Measurements from ENCODE around the gene NELFCD.
"Not testable (repeated sequence)": the region's sequence is repeated elsewhere in the genome, so short reads cannot be mapped to it uniquely, and the experiment has no call there.

NELFCD gene, protein sequence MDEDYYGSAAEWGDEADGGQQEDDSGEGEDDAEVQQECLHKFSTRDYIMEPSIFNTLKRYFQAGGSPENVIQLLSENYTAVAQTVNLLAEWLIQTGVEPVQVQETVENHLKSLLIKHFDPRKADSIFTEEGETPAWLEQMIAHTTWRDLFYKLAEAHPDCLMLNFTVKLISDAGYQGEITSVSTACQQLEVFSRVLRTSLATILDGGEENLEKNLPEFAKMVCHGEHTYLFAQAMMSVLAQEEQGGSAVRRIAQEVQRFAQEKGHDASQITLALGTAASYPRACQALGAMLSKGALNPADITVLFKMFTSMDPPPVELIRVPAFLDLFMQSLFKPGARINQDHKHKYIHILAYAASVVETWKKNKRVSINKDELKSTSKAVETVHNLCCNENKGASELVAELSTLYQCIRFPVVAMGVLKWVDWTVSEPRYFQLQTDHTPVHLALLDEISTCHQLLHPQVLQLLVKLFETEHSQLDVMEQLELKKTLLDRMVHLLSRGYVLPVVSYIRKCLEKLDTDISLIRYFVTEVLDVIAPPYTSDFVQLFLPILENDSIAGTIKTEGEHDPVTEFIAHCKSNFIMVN

DNA sequence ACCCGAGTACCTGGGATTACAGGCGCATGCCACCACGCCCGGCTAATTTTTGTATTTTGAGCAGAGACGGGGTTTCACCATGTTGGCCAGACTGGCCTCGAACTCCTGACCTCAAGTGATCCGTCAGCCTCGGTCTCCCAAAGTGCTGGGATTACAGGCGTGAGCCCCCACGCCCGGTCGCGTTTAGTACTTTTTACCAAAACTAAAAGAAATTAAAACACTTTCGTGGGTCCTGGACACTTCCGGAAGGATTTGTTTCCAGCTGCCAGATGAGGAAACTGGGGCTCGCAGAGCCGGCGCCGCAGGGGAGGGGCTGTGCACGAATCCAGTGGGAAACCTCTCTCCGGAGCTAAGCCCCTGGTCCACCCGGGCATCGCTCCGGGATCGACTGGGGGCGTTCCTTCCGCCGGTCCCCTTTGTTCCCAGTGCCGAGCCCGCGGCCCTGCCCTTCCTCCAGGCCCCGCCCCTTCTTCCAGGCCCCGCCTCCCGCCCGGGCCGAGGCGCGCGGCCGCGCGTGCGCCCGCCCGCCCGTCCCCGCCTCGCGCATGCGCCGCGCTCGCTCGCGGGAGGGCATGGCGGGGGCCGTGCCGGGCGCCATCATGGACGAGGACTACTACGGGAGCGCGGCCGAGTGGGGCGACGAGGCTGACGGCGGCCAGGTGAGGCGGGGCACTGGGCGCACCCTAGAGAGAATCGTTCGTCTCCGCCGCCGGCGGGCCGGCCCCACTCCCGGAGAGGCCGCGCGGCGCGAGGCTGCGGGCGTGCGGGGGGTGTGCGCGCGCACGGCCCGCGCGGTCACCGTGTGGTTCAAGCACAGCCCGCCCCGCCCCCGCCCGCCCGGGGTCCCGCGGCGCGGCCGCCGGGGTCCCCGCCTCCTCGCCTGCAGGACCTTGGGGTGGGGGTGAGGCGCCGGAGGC, at the start of gene NELFCD:
Gene NELFCD (plus strand): TSS at position 546 of the 917 bp plus-strand sequence. CDS start 54 bp downstream, at position 600.
- peak; percentile 87 to 89 for DNase-seq

DNA sequence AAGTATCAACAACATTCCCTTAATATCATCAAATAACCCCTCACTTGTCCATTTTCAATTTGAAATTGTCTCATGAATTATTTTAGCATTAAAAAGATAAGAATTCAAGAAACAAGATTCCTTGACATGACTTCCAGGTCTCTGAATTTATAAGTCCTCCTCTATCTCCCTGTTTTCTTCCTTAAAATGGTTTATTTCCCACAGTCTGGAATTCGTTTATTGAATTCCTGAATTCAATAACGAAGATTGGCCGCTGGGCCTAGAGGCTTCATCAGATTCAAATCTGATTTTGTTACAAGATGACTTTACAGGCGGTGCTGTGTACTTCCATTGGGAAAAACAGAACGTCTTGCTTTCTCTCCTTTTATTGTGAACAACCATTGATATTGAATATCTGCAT, 48.9 kb upstream of the NELFCD start:
- DNase-seq, result no peak

DNA sequence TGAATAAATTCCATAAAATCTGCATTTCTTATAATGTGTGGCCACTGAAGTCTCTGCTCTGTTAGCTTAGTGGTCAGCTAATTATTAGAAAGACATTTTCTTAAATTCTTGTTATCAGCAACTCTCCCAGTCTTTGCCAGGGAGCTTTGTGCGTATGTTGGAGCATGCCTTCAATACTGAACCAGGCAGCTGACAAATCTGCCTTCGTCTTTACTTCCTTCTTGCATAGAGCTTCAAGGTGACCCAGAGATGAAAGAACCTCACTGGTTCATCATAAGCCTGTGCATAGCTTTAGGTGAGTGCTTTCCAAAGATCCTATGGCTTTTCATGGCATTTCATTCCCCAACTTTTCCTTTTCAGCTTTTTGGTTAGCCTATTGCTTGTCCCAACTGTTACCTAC, 43.0 kb upstream of the NELFCD start:
- DNase-seq, result no peak

DNA sequence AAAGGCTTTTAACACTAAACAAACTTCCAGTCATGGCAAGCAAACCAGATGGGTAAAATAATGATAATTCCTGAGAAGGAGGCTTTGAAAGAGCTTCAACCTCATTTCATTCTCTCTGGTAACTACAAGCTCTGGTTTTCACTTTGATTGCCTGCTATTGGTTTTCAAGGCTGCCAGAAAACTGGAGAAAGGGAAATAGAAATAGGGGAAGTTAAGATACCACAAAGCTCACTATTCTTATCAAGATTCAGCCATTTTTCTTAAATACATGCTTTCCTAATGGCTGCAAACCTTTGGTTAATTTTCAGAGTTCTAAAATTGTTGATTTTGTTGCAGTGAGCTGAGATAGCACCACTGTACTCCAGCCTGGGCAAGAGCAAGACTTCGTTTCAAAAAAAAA, 42.5 kb upstream of the NELFCD start:
- no peak for DNase-seq

DNA sequence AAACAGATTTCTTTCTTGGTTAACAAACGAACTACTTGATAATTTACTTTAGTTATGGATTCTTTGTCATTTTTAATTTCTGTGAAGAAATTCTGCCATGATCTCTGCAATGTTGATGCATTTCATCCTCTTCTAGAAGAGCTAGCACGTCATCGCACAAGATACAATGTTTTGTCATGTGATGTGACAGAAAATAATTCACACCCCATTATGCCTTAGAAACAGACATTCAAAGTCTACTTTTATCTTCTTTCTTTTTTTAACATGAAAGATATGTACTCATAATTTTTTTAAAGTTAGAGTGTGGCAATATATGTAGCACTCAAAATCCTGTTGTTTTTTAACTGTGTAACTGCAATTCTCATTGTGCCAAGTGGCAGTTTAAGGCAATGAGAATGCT, 39.6 kb upstream of the NELFCD start:
- DNase-seq, result no peak

DNA sequence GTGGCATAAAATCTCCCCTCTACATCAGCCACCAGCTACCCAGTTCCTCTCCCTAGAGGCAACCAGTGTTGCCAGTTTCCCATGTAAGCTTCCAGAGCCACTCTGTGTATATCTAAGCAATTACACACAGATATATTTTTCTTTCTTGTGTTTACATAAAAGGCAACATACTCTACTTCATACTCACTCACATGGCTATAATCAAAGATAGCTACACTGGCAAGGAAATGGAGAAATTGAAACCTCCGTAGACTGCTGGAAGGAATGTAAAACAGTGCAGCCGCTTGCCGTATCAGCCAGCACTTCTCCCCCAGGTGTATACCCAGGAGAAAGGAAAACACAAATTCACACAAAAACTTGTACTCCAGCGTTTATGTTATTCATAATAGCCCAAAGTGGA, 38.5 kb upstream of the NELFCD start:
- DNase-seq, result no peak

DNA sequence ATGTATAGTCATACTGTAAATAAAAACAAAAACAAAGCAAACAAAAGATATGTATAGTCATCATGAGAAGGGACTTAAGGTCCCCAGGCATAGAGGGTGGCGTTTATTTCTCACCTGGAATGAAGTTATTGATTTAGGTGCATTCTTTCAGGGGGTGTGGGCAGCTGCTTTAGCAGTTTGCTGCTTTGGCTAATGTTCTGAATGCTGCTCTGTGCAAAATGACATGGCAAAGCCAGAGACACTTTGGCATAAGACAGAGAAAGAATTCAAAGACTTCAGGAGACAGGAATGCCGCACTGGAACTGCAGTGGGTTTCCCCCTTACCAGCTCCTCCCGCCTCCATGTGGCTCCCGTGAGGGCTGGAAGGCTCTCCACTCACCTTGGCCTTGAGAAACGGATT, 36.4 kb upstream of the NELFCD start:
- no peak for DNase-seq

DNA sequence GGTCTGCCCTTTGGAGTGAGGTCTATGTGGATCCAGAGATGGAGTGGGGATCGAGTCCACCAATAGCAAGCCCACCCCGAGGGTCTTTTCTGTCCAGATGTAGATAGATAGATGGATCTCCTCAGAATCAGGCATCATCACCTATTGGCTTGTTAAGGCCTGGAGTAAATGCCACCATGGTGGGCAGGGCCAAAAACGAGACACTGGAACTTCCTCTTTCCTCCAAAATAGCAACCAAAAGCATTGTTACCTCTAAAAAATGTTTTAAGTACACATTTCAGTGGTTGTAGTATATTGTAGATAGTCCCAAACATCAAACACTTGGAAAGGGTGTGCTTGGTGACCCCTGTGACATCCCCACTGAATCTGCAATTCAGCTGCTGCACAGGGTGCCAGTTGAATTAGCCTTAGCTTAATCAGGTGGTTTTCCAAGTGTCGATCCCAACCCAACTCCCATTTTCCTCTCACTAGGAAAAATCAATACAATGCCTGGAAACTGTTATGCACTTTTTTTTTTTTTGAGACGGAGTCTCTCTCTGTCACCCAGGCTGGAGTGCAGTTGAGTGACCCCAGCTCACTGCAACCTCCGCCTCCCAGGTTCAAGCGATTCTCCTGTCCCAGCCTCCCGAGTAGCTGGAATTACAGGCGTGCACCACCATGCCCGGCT, 35.0 kb upstream of the NELFCD start:
- no peak for DNase-seq

DNA sequence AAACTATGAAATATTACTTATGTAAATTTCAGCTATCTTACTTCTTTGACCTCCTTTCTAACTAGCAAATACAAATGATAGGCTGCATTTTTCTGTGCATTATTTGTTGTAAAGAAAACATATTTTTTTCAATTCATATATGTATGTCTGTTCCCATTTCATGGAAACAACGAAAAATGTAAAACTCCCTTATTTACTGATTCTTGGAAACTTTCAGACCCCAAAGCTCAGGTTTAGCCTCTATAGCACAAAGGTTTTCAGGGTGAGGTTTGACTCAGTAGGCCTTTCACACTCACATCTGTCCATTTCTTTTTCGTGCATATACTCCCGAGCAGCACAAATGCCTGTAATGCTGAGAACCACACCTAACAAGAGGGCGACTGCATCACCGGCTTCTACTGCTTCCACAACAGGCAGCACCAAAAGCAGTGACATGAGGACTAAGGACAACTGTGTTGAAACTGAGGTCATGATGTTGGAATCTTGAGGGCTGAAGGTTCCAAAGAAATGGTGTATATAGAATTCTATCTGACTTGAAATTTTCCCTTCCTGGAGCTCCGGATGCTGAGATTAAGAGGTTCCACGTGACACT, 33.2 kb upstream of the NELFCD start:
- DNase-seq, result not testable (repeated sequence)

DNA sequence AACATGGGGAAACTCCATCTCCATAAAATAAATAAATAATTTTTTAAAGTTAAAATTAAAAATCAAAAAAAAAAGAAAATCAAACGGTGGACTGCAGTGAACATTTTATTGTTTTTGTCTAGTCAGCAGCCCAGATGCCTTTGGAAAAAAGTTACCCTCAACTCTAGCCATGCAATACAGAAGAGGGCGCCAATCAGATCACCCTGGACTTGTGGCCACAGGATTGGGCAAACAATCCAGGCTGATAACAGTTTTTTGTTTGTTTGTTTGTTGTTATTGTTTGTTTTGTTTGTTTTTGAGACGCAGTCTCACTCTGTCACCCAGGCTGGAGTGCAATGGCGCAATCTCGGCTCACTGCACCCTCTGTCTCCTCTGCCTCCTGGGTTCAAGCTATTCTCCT, 30.5 kb upstream of the NELFCD start:
- DNase-seq, result no peak

DNA sequence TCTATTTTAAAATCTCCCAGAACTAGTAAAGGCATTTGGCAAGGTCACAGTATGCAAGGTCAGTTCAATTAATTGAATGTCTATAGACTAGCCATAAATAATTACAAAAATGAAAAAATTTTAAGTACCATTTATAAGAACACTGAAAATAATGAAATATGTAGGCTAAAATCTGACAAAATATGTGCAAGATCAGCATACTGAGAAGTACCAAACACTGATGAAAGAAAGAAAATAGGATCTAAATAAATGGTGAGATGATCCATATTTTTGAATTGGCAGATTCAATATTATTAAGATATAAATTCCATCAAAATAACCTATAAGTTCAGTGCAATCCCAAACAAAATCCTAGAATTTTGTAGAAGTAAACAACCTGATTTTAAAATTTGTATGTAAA, 28.0 kb upstream of the NELFCD start:
- DNase-seq, result no peak

DNA sequence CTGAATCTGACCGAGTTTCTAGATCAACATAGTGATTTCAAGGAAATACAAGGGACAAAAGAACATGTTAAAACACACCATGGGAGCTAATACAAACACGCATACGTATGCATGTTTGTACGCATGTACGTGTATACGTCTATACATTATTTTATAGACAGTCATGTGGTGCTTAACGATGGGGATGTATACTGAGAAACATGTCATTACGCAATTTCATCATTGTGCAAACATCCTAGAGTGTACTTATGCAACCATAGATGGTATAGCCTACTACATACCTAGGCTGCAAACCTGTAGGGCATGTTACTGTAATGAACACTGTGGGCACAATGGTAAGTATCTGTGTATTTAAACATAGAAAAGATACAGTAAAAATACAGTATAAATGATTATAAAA, 25.0 kb upstream of the NELFCD start:
- no peak for DNase-seq

DNA sequence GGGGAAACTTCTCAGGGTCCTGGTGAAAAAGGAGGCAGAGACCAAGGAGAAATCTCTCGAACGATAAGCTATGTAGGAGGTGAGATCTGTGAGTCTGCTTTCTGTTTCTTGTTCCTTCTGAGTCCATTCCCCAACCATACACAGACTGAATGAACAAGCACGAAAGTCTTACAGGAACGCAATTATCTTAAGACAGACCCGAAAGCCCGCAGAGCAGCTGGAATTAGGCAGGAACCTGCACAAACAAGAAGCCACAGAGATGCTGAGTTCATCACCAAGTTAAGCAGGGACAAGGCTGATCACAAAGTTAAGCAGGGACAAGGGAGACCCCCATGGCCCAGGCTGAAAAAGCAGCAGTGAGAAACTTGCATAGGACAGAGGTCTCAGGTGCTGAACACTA, 21.4 kb upstream of the NELFCD start:
- no peak for DNase-seq

DNA sequence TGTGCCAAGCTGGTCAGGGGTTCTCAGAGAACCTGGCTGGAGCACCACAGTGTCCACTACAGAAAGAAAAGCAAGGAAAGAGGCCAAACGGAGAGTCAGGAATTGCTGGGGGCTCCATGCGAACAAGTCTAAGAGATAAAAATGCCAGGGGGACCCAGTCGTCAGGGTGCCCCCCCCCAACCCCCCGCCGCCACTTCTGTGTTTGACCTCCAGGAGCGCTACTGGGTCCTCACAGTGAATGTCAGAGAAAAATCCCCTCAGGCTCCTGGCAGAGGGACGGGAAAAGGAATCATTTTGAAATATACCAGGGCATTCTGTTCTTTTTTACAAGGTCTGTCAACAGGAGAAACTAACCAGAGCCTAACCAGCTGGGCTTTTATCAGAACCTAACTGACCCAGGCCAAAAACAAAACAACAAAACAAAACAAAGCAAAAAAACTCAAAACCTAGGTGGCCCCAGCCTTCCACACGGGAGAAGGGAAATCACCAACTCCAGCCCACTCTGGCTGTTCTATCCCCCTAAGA, 17.9 kb upstream of the NELFCD start:
- no peak for DNase-seq

DNA sequence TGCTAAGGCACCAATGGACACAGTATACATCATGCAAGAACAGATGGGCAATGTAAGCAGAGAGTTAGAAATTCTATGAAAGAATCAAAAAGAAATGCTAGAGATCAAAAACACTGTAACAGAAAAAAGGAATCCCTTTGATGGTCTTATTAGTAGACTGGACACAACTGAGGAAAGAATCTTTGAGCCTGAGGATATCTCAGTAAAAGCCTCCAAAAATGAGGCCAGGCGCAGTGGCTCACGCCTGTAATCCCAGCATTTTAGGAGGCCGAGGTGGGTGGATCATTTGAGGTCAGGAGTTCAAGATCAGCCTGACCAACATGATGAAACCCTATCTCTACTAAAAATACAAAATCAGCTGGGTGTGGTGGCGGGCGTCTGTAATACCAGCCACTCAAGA, 17.1 kb upstream of the NELFCD start:
- not testable (repeated sequence) for DNase-seq

DNA sequence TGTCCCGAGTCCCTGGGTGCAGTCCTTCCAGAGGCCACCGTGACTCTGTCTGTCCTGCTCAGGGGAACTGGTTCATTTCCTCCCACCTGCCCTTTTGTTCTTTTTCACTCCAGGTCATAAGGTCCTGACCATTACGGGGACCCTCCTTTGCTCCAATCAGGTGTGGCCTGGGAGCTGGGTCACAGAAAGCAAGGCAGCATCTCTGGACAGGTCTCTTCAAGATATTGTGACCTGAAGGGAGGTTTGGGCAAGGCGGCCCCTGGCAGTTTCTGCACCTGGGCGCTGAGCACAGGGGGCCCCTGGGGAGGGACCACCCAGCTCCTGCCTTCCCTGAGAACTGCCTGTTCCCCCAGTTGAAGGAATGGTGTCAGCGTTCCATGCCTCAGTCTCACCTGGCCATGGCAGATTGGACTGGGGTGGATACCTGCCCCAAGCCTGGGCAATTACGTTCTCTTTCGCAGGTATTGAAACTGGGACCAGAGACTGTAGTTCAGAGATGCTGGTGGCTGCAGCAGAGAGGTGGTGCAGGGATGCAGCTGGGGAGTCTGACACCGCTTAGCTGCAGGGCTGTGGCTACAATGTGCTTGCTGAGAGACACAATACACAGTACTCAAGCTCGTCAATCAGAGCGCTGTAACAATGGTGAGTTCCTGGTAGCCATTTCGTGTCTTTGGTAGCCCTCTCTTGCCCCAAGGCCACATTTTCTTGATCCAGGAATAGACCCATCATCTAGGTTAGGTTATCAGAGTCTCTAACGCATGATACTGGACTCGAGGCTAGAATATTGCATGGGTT, 15.6 kb upstream of the NELFCD start:
- DNase-seq, result no peak

DNA sequence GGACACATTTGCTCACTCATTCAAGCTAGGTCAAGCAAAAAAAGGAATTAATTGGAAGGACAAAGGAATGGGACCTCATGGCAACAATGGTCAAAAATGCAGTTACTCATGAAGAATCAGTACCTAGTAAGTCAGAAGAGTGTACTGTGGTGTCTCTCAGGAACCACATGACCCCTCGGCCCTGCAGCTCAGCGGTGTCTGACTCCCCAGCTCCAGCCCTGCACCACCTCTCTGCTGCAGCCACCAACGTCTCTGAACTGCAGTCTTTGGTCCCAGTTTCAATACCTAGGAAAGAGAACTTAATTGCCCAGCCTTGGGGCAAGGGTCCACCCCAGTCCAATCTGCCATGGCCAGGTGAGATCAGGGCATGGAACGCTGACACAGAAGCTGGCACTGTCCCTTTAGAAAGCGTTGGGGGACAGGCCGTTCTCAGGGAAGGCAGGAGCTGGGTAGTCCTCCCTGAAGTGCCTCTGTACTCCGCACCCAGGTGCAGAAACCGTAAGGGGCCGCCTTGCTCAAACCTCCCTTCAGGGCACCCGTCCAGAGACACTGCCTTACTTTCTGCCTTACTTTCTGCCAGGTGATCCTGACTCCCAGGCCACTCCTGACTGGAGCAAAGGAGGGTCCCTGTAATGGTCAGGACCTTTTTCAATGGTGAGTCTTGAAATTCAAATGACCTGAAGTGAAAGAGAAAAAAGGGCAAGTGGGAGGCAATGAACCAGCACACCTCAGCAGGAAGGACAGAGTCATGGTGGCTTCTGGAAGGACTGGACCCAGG, 13.2 kb upstream of the NELFCD start:
- no peak for DNase-seq

DNA sequence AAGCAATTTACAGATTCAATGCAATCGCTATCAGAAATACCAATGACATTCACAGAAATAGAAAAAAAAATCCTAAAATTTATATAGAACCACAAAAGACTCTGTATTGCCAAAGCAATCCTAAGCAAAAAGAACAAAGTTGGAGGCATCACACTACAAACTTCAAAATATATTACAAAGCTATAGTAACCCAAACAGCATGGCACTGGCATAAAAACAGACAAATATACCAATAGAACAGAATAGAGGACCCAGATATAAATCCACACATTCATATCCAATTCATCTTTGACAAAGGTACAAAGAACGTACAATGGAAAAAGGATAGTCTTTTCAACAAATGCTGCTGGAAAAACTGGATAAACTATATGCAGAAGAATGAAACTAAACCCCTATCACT, 11.6 kb upstream of the NELFCD start:
- DNase-seq, result no peak

DNA sequence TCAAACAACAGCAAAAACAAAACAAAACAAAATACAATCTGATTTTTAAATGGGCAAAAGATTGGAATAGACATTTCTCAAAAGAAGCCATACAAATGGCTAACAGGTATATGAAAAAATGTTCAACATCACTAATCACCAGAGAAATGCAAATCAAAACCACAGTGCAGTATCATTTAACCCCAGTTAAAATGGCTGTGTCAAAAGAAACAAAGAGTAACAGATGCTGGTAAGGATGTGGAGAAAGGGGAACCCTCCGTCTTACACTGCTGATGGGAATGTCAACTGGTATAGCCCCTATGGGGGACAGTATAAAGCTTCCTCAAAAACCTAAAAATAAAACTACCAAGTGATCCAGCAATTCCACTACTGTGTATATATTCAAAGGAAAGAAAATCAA, 10.9 kb upstream of the NELFCD start:
- no peak for DNase-seq

DNA sequence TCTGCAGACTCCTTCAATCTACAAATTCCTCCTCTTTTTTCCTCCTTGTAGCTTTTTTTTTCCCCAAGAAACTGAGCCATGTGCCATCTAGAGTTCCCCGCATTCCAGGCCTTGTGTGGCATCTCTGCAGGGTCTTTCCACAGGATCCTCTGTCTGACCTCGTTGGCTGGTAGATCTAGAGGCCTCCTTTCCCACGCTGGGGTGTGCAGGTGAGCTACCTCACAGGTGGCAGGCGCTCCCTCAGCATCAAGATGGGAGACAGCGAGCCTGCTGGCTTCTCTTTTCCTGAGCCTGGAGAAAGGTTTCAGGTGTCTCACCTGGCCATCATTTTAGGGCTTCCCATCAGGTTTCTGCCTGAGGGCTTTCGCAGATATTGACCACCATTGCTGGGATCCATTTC, 9.6 kb upstream of the NELFCD start:
- DNase-seq, result no peak

DNA sequence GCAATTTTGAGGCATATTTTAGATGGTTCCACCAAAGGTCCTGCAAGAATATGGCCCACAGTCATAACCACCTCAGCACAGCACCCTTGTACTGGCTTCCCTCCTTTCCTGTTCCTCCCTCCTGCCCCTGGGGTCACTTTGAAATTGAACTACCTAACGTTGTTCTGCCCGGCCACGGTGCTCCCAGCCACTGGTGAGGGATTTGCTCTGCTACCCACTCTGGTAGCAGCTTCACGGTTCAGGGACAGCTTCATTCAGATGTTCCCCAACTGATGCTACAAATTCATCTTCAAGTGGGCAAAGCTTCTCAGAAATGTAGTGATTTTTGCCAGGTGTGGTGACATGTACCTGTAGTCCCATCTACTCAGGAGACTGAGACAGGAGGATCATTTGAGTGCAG, 7.9 kb upstream of the NELFCD start:
- DNase-seq, result no peak

Measured in CD4-positive, alpha-beta T cell treated with Interleukin-4 for 1 hour (primary cell).